ENCODE data around the gene C1orf74.

The C1orf74 gene

DNA sequence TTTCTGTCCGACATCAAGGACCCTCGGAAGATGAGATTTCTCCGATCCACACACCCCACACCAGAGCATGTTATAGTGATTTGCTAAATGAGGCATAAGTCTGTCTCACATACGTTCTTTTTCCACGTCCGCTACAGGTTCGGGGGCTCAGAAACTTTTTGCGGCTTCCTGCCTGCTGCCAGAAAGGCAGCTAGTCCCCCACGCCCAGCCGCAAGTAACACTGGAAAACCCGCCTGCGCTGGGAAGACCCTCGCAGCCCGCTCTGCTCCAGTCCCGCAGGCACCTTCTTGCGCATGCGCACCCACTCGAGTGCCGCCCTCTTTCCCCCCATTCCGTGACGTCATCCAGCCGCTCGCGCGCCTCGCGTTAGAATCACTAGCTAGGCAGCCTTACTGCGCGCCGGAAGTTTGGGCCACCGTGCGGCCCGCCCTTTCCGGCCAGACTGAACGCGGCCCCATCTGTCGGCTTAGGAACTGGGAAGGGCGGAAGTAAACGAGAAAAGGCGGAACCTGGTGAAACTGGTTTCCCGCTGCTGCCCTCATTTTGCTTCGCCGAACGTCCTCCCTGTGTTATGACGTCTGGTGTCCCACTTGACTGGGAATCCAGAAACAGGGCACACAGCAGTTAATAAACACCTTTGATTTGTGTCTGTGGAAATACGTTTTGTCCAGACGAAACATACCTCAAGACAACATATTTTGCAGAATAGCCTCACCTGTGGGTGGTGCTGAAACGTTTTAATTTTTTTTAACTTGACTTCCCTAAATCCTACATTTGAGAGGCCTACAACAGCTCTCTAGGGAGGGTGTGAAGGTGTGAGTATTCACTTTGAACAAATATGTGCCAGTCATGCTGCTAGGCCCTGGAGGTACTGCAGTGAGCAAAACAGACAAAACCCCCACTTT lies at the start of gene C1orf74:
Gene C1orf74, minus strand, starts transcription at position 295 of the 905 bp plus-strand sequence. CDS start 925 bp downstream, outside the sequence.
- peak; percentile 95 for DNase-seq (ENCODE audit: low read depth)

DNA sequence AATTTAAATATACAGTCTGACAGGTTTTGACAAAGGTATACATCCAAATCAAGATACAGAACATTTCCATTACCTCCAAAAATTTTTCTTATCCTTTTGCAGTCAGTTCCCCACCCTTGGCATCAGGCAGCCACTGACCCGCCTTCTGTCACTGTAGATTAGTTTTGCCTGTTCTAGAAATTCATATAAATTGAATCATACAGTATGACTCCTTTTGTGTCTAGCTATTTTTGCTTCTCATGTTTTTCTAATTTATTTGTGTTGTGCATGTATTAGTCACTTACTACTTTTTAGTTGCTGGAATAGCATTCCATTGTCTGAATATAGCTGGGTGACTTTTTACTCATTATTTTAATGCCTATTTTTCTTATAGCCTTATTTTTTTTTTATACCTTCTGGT lies 47.3 kb upstream of the C1orf74 start:
- no peak for DNase-seq (ENCODE audit: low read depth)

DNA sequence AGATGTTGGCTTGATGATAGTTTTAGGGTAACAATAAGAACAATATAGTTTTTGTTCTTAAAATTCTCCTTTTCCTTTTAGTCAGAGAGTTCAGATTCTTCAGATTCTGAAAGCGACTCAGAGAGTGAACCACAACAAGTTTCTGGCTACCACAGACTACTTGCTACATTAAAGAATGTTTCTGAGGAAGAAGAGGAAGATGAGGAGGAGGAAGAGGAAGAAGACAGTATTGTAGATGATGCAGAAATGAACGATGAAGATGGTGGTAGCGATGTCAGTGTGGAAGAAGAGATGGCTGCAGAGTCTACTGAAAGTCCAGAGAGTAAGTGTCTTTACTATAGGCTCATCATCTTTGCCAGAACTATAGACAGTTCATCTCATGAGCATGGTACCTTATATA lies 46.4 kb upstream of the C1orf74 start:
- DNase-seq (ENCODE audit: low read depth) = no peak

- DNase-seq (ENCODE audit: low read depth) = no peak
Observed at GRCh38 chr1:209829716-209830115, 45.4 kb upstream of the C1orf74 start.

DNA sequence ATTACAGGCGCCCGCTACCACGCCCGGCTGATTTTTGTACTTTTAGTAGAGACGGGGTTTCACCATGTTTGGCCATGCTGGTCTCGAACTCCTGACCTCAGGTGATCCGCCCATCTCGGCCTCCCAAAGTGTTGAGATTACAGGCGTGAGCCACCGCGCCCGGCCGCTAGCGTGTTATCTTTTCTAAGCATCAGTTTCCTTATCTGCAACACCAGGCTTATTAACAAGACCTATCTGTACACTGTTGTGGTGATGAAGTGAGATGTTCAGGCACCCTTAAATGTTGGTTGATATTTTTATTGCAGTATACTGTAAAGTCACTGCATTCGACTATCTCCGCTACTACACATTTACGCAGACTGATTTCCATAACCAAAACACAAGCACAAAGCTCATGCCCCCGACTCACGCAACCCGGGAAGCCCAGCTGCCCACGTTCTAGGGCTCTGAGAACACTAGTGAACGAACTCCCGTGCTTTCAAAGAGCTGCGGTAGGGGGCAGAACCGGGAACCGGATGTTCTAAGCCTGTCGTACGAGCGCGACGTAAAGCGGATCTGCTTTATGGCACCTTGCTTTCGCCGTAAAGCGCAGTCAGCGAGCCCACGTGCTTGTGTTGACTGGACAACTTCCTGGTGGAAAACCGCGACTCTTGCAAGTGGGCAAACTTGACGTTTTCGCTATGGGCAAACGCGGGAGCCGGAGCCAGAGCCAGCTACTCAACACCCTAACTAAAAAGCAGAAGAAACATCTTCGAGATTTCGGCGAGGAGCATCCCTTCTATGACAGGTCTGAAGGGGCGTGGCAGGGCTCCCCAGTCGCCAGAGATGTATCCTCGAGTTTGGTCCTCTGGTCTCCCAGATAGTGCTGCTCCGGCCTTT lies 43.3 kb upstream of the C1orf74 start, which contains the start of gene UTP25:
Gene UTP25, plus strand, starts transcription at position 589 of the 879 bp plus-strand sequence. Its CDS starts 92 bp downstream, at position 681.
- DNase-seq (ENCODE audit: low read depth) = peak; percentile 99

GRCh38 chr1:209825591-209826434 lies 41.5 kb upstream of the C1orf74 start:
- DNase-seq (ENCODE audit: low read depth) = no peak

DNA sequence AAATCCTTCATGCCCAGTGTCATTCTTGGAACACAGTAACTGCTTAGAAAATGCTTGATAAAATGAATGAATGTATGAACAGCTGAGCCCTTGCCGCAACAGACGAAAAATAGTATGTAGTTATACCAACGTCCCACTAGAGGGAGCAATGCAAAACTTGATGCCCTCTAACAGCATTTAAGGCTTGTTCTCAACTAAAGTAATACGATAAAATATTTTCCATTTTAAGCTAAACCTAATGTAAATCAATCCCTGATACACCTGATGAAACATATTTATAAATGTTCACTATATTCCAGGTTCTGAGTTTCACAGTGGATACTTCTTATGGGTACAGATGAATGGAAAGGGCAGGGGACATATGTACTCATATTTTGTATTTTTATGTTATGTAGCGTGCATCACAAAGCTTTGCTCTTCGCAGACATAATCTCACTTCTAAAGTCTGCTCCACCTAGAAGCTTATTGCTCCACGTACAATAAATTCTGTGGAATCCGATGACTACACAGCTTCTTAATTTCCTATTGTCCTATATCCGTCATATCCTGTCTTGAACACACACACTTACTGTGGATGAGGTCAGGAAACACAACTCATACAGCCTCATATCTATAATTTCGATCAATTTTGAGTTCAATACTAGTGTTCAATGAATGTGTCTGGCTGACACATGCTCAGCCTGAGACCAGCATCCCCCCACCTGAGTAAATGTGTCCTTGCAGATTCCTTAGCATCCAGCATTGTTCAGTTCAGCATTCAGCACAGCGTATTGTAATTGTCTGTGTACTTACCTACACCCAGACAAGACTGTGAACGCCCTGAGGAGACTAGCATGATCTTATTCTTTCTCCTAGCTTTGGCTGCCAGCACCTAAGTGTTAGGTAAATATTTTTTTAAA lies 39.0 kb upstream of the C1orf74 start:
- peak; percentile 52 for DNase-seq (ENCODE audit: low read depth)

GRCh38 chr1:209822706-209823105 lies 38.3 kb upstream of the C1orf74 start:
- no peak for DNase-seq (ENCODE audit: low read depth)

- DNase-seq (ENCODE audit: low read depth) = no peak
Observed at GRCh38 chr1:209820986-209821385, 36.6 kb upstream of the C1orf74 start.

- no peak for DNase-seq (ENCODE audit: low read depth)
Observed at GRCh38 chr1:209819058-209819457, 34.7 kb upstream of the C1orf74 start.

DNA sequence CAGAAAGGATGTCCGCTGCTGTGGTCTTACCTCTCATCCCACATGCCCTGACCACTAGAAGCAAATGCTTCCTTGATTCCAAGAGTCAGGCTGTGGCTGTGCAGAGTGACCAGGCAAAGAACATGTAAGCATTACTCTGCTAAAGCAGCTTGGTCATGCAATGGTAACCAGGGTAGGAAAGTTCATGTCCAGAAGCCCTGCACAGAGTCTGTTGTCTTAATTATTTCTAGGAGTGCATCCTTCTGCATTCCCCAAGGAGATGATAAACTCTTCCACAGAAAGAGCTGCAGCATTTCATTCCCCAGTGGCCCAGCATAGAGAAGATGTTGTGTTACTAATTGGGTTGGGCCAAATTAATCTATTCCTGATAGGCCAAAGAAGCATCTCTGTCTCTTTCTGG lies 33.3 kb upstream of the C1orf74 start:
- no peak for DNase-seq (ENCODE audit: low read depth)

GRCh38 chr1:209816923-209817322 lies 32.6 kb upstream of the C1orf74 start:
- DNase-seq (ENCODE audit: low read depth) = no peak

DNA sequence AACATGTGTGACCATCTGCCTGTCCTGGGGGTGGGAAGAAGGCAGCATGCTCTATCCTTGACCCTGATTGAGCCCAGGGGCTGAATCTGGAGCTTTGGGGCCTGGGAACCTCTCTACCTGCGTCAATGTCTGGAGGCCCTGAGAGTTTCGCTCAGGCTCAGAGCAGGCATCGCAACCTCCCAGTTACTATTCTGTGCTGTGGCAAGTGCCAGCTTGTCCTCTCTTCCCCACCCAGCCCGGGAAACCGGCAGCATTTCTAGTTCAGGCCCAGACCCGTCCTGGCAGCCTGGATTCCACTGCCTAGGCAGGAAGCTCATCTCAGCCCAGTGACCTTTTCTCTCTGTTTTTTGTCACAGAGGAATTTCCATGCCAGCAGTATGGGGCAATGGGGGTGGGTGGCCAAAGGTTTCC lies 31.6 kb upstream of the C1orf74 start:
- DNase-seq (ENCODE audit: low read depth) = no peak

GRCh38 chr1:209815490-209815889 lies 31.1 kb upstream of the C1orf74 start:
- DNase-seq (ENCODE audit: low read depth) = no peak

GRCh38 chr1:209813902-209814301 lies 29.5 kb upstream of the C1orf74 start:
- no peak for DNase-seq (ENCODE audit: low read depth)

DNA sequence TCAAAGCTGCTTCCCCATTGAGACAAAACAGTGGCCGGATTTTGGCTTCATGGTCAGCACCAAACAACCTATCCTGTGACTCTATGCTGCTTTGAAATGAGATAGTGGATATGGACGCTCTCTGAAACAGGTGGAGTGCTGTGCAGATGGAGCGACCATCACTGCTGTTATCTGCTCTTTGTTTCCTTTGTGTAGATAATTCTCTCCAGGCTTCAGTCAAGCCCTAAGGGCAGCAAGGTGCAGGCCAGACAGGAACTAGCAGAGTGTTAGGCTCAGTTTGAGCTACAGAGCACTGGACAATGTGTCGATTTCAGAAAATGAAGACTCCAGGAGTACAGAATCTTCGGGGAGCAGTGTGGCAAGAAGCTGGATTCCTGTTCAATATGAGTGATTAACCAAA lies 26.4 kb upstream of the C1orf74 start:
- no peak for DNase-seq (ENCODE audit: low read depth)

DNA sequence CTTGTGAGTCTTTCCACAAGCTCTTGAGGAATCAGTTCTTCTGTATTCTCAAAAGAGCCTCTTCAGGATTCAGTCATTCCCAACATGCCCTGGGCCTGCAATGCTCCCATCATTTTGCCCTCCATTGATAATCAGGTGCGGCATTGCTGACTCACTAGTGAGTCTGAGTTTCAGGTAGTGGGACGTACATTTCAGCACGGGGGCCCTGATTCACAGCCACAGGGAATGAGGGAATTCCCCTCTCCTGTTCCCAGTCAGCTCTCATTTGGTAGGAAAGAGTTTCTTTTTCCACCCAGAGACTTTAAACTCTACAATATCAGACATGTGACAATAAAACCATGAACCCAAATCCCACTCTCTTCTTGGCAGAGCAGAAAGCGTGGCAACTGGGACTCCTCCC lies 25.3 kb upstream of the C1orf74 start:
- no peak for DNase-seq (ENCODE audit: low read depth)

DNA sequence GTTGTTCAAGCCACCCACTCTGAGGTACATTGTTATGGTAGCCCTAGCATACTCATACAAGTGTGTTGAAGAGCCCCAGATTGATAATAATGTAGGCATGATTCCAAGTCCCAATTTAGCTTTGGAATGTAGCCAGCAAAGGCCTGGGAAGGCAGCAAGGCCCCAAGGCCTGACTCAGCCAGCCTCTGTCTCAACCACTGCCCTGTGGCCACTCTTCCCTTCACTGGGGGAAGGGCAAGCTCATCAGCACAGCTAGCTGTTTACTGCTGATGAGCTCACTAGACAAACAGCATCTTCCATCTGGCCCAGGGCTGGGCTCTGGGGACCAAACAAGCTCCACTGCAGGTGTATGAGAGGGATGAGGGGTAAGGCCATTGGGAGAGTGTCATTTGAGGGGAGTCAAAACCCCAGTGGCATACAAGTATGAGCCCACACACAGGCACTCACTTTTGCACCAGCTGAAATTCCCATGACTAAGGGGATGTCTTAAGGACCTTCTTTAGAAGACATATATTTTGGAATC lies 23.8 kb upstream of the C1orf74 start:
- no peak for DNase-seq (ENCODE audit: low read depth)

GRCh38 chr1:209807509-209807908 lies 23.1 kb upstream of the C1orf74 start:
- no peak for DNase-seq (ENCODE audit: low read depth)

Data from CMK (cell line).